ENCODE results near the gene SPIC.

Gene SPIC

GRCh38 chr12:101490286-101490920, 15.3 kb downstream of the SPIC start:
- Mint-ChIP-seq H3K27me3 (peaks cover 2% of the 10 kb centered on the region), H3K9me3 (ENCODE audit: low read depth) (no peaks in the 10 kb centered on the region), H3K4me3 (no peak overlapping the region), H3K4me1 (ENCODE audit: low read depth) (no peaks in the 10 kb centered on the region), H3K36me3 (no peaks in the 10 kb centered on the region), H3K27ac (no peak overlapping the region)

DNA sequence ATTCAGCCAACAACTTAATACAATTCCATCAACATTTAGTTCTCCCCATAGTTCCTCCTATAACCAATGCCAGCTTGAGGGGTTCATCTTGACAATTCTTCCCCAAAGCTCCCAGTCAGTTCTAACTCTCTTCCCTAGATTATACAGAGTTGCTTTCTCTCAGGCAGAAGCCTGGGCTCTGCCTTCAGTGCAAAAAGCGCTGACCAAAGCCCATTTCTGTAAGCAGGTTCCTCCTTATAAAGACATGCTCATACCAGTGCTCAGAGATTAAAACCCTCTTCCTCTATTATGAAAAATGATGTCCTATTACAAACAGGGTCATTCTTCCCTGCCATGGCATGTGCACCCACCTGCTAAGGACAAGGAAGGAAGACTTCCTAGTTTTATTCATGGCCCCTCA, 16.2 kb downstream of the SPIC start:
- peaks cover 2% of the 10 kb centered on the region for H3K27me3 Mint-ChIP-seq
- H3K4me3 Mint-ChIP-seq: no peak overlapping the region
- no peaks in the 10 kb centered on the region for H3K9me3 Mint-ChIP-seq (ENCODE audit: low read depth)

GRCh38 chr12:101493556-101493955, 18.4 kb downstream of the SPIC start:
- no peaks in the 10 kb centered on the region for H3K27me3 Mint-ChIP-seq
- H3K9me3 Mint-ChIP-seq (ENCODE audit: low read depth): no peaks in the 10 kb centered on the region

More for the DNA sequence above, 16.2 kb downstream of the SPIC start:
- Mint-ChIP-seq H3K27ac (no peak overlapping the region), H3K36me3 (no peaks in the 10 kb centered on the region), H3K4me1 (ENCODE audit: low read depth) (no peaks in the 10 kb centered on the region)

DNA sequence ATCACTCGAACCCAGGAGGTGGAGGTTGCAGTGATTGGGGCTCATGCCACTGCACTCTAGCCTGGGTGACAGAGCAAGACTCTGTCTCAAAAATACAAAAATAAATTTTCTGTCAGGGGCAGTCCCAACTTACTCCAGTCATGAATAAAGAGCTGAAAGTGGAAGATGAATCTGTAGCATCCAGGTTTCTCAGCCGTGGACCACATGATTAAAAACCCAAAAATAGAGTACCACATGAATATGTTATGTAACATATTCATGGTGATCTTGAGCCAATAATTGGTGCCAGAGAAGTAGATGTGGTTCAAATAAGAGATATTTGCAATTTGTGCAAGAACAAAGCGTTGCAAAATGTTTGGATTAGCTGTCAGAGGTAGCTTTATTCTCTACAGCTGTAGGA, 23.1 kb downstream of the SPIC start:
- no peaks in the 10 kb centered on the region for H3K4me1 Mint-ChIP-seq (ENCODE audit: low read depth)
- no peak overlapping the region for H3K4me3 Mint-ChIP-seq
- H3K27ac Mint-ChIP-seq: no peak overlapping the region
- H3K9me3 Mint-ChIP-seq (ENCODE audit: low read depth): no peaks in the 10 kb centered on the region
- H3K27me3 Mint-ChIP-seq: peaks cover 9% of the 10 kb centered on the region
- no peaks in the 10 kb centered on the region for H3K36me3 Mint-ChIP-seq

More at GRCh38 chr12:101493556-101493955, 18.4 kb downstream of the SPIC start:
- H3K27ac Mint-ChIP-seq: no peak overlapping the region
- no peaks in the 10 kb centered on the region for H3K4me1 Mint-ChIP-seq (ENCODE audit: low read depth)
- no peaks in the 10 kb centered on the region for H3K36me3 Mint-ChIP-seq
- H3K4me3 Mint-ChIP-seq: no peak overlapping the region

DNA sequence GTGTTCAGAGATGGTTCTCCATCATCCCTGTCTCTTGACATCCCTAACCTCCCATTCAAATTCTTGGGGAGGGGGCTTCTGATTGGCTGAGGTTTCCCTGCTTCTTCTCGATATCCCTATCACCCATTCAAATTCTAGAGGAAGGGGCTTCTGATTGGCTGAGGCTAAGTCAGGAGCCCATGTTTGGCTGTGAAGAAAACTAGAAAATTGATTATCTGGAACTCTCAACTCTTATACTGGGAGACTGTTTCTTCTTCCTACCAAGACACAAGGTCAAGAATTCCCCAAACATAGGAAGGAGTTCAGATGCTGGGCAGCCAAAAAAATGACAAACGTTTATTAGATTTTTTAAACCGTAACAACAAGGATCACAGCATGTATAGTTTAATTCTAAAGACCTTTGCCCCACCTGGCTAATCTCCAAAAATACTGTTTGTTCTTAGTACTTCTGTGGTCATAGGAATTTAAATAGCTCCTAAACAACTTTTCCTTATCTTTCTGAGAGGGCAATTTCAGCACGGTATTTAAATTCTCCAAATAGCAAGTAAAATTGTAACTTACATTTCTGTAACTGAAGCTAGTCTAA, 26.4 kb downstream of the SPIC start:
- no peaks in the 10 kb centered on the region for H3K4me1 Mint-ChIP-seq (ENCODE audit: low read depth)
- no peaks in the 10 kb centered on the region for H3K36me3 Mint-ChIP-seq
- H3K27ac Mint-ChIP-seq: no peak overlapping the region
- H3K4me3 Mint-ChIP-seq: no peak overlapping the region
- H3K9me3 Mint-ChIP-seq (ENCODE audit: low read depth): no peaks in the 10 kb centered on the region
- H3K27me3 Mint-ChIP-seq: peaks cover 14% of the 10 kb centered on the region

DNA sequence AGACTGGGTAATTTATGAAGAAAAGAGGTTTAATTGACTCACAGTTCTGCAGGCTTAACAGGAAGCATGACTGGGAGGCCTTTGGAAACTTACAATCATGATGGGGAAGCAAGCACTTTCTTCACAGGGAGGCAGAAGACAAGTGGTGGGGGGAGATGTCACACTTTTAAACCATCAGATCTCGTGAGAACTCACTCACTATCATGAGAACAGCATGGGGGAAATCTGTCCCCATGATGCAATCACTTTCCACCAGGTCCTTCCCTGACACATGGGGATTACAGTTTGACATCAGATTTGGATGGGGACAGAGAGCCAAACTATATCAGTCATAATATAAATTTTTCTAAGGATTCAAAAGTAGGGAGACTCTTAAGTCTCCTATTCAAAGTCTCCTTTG, 46.0 kb downstream of the SPIC start:
- Mint-ChIP-seq H3K36me3 (no peaks in the 10 kb centered on the region), H3K27ac (no peak overlapping the region), H3K4me1 (ENCODE audit: low read depth) (no peaks in the 10 kb centered on the region), H3K27me3 (peaks cover 5% of the 10 kb centered on the region), H3K4me3 (no peak overlapping the region), H3K9me3 (ENCODE audit: low read depth) (no peaks in the 10 kb centered on the region)

DNA sequence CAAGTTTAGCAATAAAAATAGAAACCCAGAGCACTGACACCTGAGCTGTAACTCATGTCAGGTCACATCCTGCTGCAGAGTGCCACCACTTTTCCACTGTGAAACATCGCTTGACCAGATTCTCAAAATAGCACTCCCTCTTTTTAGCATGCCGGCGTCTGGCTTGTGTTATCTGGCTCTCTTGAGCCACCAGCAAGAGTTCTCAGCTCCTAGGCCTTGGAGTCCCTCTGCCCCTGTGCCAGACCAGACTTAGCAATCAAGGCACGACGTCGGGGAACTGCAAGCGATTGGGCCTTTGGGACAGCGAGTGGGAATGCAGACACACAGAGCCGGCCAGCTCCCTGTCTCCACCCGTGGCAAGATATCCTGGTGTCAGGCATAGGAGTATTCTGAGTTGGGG, 52.5 kb downstream of the SPIC start:
- Mint-ChIP-seq H3K27me3 (peaks cover 5% of the 10 kb centered on the region), H3K36me3 (no peaks in the 10 kb centered on the region), H3K4me1 (ENCODE audit: low read depth) (no peaks in the 10 kb centered on the region), H3K9me3 (ENCODE audit: low read depth) (no peaks in the 10 kb centered on the region), H3K27ac (no peak overlapping the region), H3K4me3 (no peak overlapping the region)

- H3K4me3 Mint-ChIP-seq: no peak overlapping the region
- H3K27ac Mint-ChIP-seq: no peak overlapping the region
- peaks cover 2% of the 10 kb centered on the region for H3K27me3 Mint-ChIP-seq
- no peaks in the 10 kb centered on the region for H3K9me3 Mint-ChIP-seq (ENCODE audit: low read depth)
- no peaks in the 10 kb centered on the region for H3K36me3 Mint-ChIP-seq
- no peaks in the 10 kb centered on the region for H3K4me1 Mint-ChIP-seq (ENCODE audit: low read depth)
Observed at GRCh38 chr12:101536069-101536674, 61.0 kb downstream of the SPIC start.

Data from activated naive CD8-positive, alpha-beta T cell (primary cell).